GM12864 (cell line): ENCODE data around the gene TNFSF12.

Experiments
- DNase-seq: peaks from one replicate; pipeline ENCODE4 v3.0.0-alpha.2; 2011; ENCODE audit warnings: low read depth
- H3K4me3 ChIP-seq: 2 replicates; pipeline ENCODE4 v1.5.1; 2011; ENCODE audit warnings: mild to moderate bottlenecking, low read depth, low read length, control low read depth
- CTCF ChIP-seq: IDR thresholded peaks from 2 replicates; pipeline ENCODE4 v1.5.1; 2011; ENCODE audit warnings: low read depth, mild to moderate bottlenecking, moderate library complexity, low read length, control low read depth, inconsistent platforms; ENCODE audit errors: missing control alignments

Gene TNFSF12

DNA sequence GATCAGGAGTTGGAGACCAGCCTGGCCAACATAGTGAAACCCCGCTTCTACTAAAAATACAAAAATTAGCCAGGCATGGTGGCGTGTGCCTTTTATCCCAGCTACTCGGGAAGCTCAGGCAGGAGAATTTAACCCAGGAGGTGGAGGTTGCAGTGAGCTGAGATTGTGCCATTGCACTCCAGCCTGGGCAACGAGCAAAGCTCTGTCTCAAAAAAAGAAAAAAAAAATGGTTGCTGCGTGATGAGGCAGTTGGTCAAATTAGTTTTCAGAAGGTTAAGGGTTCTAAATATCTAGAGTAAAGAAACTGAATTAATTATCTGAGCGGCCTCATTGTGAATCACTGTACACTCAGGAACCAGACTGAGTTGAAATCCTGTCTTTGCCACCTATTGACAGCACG is 27.1 kb downstream of the TNFSF12 start:
- DNase-seq: no peak
- no peak for TF ChIP-seq CTCF
- H3K4me3 ChIP-seq: no peak overlapping the region; the same call in 1 of the 2 replicates

GRCh38 chr17:7576432-7576937 is 27.6 kb downstream of the TNFSF12 start:
- no peak for DNase-seq
- H3K4me3 ChIP-seq: no peak overlapping the region
- TF ChIP-seq CTCF: no peak

- no peak overlapping the region for H3K4me3 ChIP-seq
- no peak for DNase-seq
- TF ChIP-seq CTCF: no peak
These were observed 28.7 kb downstream of the TNFSF12 start for GRCh38 chr17:7577327-7578199.

GRCh38 chr17:7579001-7579833 is 30.4 kb downstream of the TNFSF12 start, which contains the start of gene CD68:
Gene CD68 (plus strand): TSS chr17:7579638. CDS start chr17:7579678, 40 bp downstream.
- no peak for TF ChIP-seq CTCF
- peak within 1 kb of the TSS; percentile 5; the same call in 1 of the 2 replicates for H3K4me3 ChIP-seq
- peak; percentile 78 for DNase-seq

DNA sequence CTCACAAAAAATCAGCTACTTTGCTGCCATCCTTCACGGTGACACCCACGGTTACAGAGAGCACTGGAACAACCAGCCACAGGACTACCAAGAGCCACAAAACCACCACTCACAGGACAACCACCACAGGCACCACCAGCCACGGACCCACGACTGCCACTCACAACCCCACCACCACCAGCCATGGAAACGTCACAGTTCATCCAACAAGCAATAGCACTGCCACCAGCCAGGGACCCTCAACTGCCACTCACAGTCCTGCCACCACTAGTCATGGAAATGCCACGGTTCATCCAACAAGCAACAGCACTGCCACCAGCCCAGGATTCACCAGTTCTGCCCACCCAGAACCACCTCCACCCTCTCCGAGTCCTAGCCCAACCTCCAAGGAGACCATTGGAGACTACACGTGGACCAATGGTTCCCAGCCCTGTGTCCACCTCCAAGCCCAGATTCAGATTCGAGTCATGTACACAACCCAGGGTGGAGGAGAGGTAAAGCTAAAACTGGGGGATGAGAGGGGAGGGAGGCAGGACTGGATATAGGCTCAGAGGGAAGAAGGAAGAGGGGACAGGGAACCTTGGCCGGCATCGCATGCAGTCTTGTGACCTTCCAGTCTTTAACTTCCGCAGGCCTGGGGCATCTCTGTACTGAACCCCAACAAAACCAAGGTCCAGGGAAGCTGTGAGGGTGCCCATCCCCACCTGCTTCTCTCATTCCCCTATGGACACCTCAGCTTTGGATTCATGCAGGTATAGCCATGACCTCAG is 31.2 kb downstream of the TNFSF12 start:
- no peak for DNase-seq
- no peak for TF ChIP-seq CTCF
- H3K4me3 ChIP-seq: peak overlapping the region; percentile 5; the same call in 1 of the 2 replicates

DNA sequence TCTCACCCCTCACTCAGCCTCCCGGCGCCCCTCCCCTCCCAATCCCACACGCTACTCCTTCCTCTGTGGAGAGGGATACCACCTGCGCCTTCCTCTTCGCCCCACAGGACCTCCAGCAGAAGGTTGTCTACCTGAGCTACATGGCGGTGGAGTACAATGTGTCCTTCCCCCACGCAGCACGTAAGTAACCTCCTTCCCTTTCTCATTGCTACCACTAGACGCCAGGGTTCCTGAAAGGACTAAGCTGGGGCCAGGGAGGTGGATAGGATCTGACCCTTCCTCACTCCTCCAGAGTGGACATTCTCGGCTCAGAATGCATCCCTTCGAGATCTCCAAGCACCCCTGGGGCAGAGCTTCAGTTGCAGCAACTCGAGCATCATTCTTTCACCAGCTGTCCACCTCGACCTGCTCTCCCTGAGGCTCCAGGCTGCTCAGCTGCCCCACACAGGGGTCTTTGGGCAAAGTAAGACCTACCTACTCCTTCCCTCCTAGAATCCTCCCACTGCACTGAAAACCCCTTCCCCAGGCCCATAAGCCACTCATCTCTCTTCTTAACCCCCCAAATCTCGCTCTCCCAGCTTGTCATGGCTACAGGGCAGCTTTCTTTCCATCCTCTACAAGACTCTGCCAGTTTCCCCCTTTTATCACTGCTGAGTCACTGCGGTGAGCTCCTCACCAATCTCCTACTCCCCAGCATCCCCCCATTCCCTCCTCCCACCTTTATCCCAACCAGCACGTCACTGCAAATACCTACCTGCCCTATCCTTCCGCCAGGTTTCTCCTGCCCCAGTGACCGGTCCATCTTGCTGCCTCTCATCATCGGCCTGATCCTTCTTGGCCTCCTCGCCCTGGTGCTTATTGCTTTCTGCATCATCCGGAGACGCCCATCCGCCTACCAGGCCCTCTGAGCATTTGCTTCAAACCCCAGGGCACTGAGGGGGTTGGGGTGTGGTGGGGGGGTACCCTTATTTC is 32.0 kb downstream of the TNFSF12 start:
- no peak for DNase-seq
- TF ChIP-seq CTCF: no peak
- no peak overlapping the region for H3K4me3 ChIP-seq
